Liver (tissue), 9 donors: Measurements from ENCODE around the gene GNG2. TPM values are rescaled to one million over a fixed set of nuclear protein-coding genes. Genes with fewer than 3 reads are reported as not detected.

Experiments used
- DNase-seq: peaks from one replicate; pipeline ENCODE4 v3.0.0-alpha.2; 2017; ENCODE audit warnings: low spot score
- H3K27ac ChIP-seq, 2 donors: one replicate each; pipeline ENCODE4 v1.7.0; 2013; ENCODE audit warnings: inconsistent platforms in 2 of 2, low read length in 2 of 2, control low read depth in 1 of 2, low read depth in 1 of 2, mild to moderate bottlenecking in 1 of 2
- H3K27me3 ChIP-seq, 4 donors: one replicate each; pipeline versions ENCODE4 v1.6.1 to v1.7.0; 2013; ENCODE audit warnings: low read length in 3 of 4, inconsistent platforms in 1 of 4, mild to moderate bottlenecking in 1 of 4, moderate library complexity in 1 of 4; ENCODE audit not compliant: control insufficient read depth in 4 of 4, insufficient read depth in 4 of 4
- H3K36me3 ChIP-seq, 4 donors: one replicate each; pipeline versions ENCODE4 v1.6.1 to v1.7.0; 2013; ENCODE audit warnings: low read length in 3 of 4, mild to moderate bottlenecking in 3 of 4, low read depth in 1 of 4, moderate library complexity in 1 of 4; ENCODE audit not compliant: control insufficient read depth in 4 of 4, insufficient read depth in 3 of 4
- H3K4me1 ChIP-seq, 4 donors: one replicate each; pipeline versions ENCODE4 v1.6.1 to v1.7.0; 2013; ENCODE audit warnings: low read length in 3 of 4, mild to moderate bottlenecking in 3 of 4, moderate library complexity in 1 of 4; ENCODE audit not compliant: control insufficient read depth in 4 of 4, insufficient read depth in 4 of 4
- H3K4me3 ChIP-seq, 3 donors: one replicate each; pipeline versions ENCODE4 v1.6.1 to v1.7.0; 2013; ENCODE audit warnings: low read length in 3 of 3, control low read depth in 1 of 3, low read depth in 1 of 3, mild to moderate bottlenecking in 1 of 3
- H3K9ac ChIP-seq, 2 donors: one replicate each; pipeline ENCODE4 v1.7.0; 2013; ENCODE audit warnings: low read length in 2 of 2, mild to moderate bottlenecking in 2 of 2, moderate library complexity in 2 of 2, control low read depth in 1 of 2, low read depth in 1 of 2
- H3K9me3 ChIP-seq, 4 donors: one replicate each; pipeline versions ENCODE4 v1.6.1 to v1.7.0; 2013; ENCODE audit warnings: low read length in 3 of 4; ENCODE audit not compliant: control insufficient read depth in 4 of 4
- EGR1 ChIP-seq, 2 donors: IDR thresholded peaks; 2 replicates each; pipeline ENCODE4 v1.6.1; 2016 to 2018; ENCODE audit warnings: antibody characterized with exemption in 2 of 2, low read depth in 2 of 2
- FOXA1 ChIP-seq: IDR thresholded peaks from 2 replicates; pipeline ENCODE4 v1.6.1; 2016; ENCODE audit warnings: antibody characterized with exemption
- FOXA2 ChIP-seq: IDR thresholded peaks from 2 replicates; pipeline ENCODE4 v1.6.1; 2016; ENCODE audit warnings: antibody characterized with exemption
- HNF4G ChIP-seq: IDR thresholded peaks from 2 replicates; pipeline ENCODE4 v1.6.1; 2016; ENCODE audit warnings: antibody characterized with exemption
- JUND ChIP-seq, 2 donors: IDR thresholded peaks; 2 replicates each; pipeline ENCODE4 v1.6.1; 2016; ENCODE audit warnings: antibody characterized with exemption in 2 of 2
- NR2F2 ChIP-seq: IDR thresholded peaks from 2 replicates; pipeline ENCODE4 v1.6.1; 2016; ENCODE audit warnings: antibody characterized with exemption
- RXRA ChIP-seq, 2 donors: IDR thresholded peaks; 2 replicates each; pipeline ENCODE4 v1.6.1; 2017 to 2018; ENCODE audit warnings: antibody characterized with exemption in 2 of 2, mild to moderate bottlenecking in 1 of 2
- SP1 ChIP-seq: IDR thresholded peaks from 2 replicates; pipeline ENCODE4 v1.6.1; 2018; ENCODE audit warnings: antibody characterized with exemption, mild to moderate bottlenecking
- TAF1 ChIP-seq: conservative IDR thresholded peaks from 2 replicates; pipeline ENCODE4 v1.6.1; 2016; ENCODE audit warnings: antibody characterized with exemption, mild to moderate bottlenecking
- YY1 ChIP-seq: IDR thresholded peaks from 2 replicates; pipeline ENCODE4 v1.6.1; 2016; ENCODE audit warnings: antibody characterized with exemption, mild to moderate bottlenecking
- WGBS: extraction: QIAGEN DNeasy Blood & Tissue Kit; methylation state at CpG from one replicate; pipeline ENCODE4 v1.1.7; 2013; 5-methylcytosine and 5-hydroxymethylcytosine counted together
- polyA plus RNA-seq, 2 donors: library from polyadenylated mRNA; stranded (reverse) in 1 of 2; unstranded in 1 of 2; fragments of 200-250 nt in 1 of 2; fragments of >200 nt in 1 of 2; fragmentation: Nextera tagmentation in 1 of 2; extraction: Ambion mirVana in 1 of 2; gene quantifications; one replicate each; pipeline versions ENCODE4 v1.2.1 to v1.2.3, GENCODE V29; 2013 to 2015
- total RNA-seq, 2 donors: library from RNA; depleted of rRNA; stranded (reverse); fragments of >200 nt; gene quantifications; one replicate each; pipeline ENCODE4 v1.2.3, GENCODE V29; 2014
- TF ChIP-seq, protein P1 (sequence below): IDR thresholded peaks from 2 replicates; pipeline ENCODE4 v1.6.1; 2016; ENCODE audit warnings: antibody characterized with exemption
- TF ChIP-seq, protein P2 (sequence below): IDR thresholded peaks from 2 replicates; pipeline ENCODE4 v1.6.1; 2016; ENCODE audit warnings: antibody characterized with exemption
- TF ChIP-seq, protein P3 (sequence below): IDR thresholded peaks from 2 replicates; pipeline ENCODE4 v1.6.1; 2016; ENCODE audit warnings: antibody characterized with exemption
- TF ChIP-seq, protein P4 (sequence below): fragments of 150-350 bp; IDR thresholded peaks from 2 replicates; pipeline ENCODE4 v1.5.1; 2017; ENCODE audit warnings: improper control_type of control experiment, low read depth, low read length; ENCODE audit not compliant: missing input control
- TF ChIP-seq, protein P5 (sequence below): IDR thresholded peaks from 2 replicates; pipeline ENCODE4 v1.6.1; 2016; ENCODE audit warnings: antibody characterized with exemption, mild to moderate bottlenecking
- donor health status: healthy.
- donor health status: healthy.
- donor health status: healthy.
- donor health status: healthy.
- donor health status: healthy.

GNG2 gene
- total and polyA plus RNA-seq, 4 donors, result 3.5 to 11.2 (median 4.4) TPM

DNA sequence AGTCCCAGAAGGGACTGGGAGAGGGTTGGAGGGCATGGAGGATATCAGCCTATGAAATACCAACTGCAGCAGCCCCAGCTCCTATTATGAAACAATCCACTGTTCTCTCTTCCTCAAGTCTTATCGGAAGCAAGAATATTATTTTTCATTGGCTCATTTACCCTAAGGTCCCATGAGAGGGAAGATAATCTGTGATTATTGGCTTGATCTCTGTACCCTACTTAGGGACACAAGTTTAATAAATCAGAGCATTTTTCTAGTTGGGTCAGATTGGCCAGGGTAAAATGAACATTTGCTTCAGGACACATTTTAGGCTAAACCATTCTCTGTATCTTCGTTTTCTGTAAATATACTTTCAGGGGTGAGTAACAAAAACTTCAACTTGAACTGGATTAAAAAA is 43.1 kb upstream of the GNG2 start:
- Histone ChIP-seq H3K36me3 (no peaks in the 10 kb centered on the region), H3K27ac (no peak overlapping the region), H3K27me3 (no peaks in the 10 kb centered on the region), H3K9me3 (no peaks in the 10 kb centered on the region), H3K4me1 (no peaks in the 10 kb centered on the region), H3K4me3 (no peak overlapping the region), H3K9ac (no peak overlapping the region)
- no peak for DNase-seq
- WGBS, result 75% methylated on average over 2 of the region's 2 CpGs
- TF ChIP-seq, protein P1, sequence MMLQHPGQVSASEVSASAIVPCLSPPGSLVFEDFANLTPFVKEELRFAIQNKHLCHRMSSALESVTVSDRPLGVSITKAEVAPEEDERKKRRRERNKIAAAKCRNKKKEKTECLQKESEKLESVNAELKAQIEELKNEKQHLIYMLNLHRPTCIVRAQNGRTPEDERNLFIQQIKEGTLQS, result no peak
- no peak for TF ChIP-seq TAF1
- TF ChIP-seq, protein P2, sequence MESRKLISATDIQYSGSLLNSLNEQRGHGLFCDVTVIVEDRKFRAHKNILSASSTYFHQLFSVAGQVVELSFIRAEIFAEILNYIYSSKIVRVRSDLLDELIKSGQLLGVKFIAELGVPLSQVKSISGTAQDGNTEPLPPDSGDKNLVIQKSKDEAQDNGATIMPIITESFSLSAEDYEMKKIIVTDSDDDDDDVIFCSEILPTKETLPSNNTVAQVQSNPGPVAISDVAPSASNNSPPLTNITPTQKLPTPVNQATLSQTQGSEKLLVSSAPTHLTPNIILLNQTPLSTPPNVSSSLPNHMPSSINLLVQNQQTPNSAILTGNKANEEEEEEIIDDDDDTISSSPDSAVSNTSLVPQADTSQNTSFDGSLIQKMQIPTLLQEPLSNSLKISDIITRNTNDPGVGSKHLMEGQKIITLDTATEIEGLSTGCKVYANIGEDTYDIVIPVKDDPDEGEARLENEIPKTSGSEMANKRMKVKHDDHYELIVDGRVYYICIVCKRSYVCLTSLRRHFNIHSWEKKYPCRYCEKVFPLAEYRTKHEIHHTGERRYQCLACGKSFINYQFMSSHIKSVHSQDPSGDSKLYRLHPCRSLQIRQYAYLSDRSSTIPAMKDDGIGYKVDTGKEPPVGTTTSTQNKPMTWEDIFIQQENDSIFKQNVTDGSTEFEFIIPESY, result no peak
- TF ChIP-seq NR2F2, result no peak

DNA sequence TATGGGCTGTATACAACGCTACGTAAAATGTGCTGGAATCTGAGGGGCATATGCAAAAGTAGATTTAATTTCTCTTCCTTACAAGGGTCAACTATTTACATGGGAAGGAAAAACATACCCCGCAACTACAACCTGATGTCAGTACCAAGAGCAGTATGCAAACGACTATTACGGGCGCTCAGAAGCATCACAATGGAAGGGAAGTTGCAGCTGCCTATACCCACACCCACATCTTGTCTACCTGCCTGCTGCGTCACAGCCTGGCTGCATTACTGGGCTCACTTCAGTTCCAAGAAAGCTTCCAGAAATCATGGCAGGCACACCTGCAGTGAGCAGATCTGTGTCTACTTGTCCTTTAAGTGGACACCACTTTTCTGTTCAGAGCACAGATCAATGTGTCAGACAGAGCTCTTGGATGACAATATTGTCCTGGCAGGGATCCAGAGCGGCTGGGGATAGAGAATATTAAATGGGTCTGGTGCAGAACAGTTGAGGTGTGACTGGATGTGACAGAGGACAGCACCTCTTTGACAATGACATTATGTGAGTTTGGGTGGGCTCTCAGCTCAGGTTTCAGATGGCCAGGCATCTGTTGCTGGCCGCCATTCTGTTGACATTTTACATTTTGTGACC is 41.5 kb upstream of the GNG2 start:
- TF ChIP-seq FOXA2 (no peak), RXRA (IDR thresholded peaks at IDR 0.05) (no peak), EGR1 (IDR thresholded peaks at IDR 0.05; ENCODE audit: low read depth in 2 of 2) (no peak), JUND (IDR thresholded peaks at IDR 0.05) (no peak), NR2F2 (no peak), TAF1 (no peak), SP1 (no peak), FOXA1 (no peak), YY1 (no peak), HNF4G (no peak)
- TF ChIP-seq, protein P3, sequence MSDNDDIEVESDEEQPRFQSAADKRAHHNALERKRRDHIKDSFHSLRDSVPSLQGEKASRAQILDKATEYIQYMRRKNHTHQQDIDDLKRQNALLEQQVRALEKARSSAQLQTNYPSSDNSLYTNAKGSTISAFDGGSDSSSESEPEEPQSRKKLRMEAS, result no peak
- TF ChIP-seq, protein P1, result no peak
- TF ChIP-seq, protein P4, sequence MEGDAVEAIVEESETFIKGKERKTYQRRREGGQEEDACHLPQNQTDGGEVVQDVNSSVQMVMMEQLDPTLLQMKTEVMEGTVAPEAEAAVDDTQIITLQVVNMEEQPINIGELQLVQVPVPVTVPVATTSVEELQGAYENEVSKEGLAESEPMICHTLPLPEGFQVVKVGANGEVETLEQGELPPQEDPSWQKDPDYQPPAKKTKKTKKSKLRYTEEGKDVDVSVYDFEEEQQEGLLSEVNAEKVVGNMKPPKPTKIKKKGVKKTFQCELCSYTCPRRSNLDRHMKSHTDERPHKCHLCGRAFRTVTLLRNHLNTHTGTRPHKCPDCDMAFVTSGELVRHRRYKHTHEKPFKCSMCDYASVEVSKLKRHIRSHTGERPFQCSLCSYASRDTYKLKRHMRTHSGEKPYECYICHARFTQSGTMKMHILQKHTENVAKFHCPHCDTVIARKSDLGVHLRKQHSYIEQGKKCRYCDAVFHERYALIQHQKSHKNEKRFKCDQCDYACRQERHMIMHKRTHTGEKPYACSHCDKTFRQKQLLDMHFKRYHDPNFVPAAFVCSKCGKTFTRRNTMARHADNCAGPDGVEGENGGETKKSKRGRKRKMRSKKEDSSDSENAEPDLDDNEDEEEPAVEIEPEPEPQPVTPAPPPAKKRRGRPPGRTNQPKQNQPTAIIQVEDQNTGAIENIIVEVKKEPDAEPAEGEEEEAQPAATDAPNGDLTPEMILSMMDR, result no peak
- TF ChIP-seq, protein P5, sequence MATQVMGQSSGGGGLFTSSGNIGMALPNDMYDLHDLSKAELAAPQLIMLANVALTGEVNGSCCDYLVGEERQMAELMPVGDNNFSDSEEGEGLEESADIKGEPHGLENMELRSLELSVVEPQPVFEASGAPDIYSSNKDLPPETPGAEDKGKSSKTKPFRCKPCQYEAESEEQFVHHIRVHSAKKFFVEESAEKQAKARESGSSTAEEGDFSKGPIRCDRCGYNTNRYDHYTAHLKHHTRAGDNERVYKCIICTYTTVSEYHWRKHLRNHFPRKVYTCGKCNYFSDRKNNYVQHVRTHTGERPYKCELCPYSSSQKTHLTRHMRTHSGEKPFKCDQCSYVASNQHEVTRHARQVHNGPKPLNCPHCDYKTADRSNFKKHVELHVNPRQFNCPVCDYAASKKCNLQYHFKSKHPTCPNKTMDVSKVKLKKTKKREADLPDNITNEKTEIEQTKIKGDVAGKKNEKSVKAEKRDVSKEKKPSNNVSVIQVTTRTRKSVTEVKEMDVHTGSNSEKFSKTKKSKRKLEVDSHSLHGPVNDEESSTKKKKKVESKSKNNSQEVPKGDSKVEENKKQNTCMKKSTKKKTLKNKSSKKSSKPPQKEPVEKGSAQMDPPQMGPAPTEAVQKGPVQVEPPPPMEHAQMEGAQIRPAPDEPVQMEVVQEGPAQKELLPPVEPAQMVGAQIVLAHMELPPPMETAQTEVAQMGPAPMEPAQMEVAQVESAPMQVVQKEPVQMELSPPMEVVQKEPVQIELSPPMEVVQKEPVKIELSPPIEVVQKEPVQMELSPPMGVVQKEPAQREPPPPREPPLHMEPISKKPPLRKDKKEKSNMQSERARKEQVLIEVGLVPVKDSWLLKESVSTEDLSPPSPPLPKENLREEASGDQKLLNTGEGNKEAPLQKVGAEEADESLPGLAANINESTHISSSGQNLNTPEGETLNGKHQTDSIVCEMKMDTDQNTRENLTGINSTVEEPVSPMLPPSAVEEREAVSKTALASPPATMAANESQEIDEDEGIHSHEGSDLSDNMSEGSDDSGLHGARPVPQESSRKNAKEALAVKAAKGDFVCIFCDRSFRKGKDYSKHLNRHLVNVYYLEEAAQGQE, result no peak
- TF ChIP-seq, protein P2, result no peak
- Histone ChIP-seq H3K36me3 (no peaks in the 10 kb centered on the region), H3K27me3 (no peaks in the 10 kb centered on the region), H3K4me1 (no peaks in the 10 kb centered on the region), H3K4me3 (no peak overlapping the region), H3K27ac (no peak overlapping the region), H3K9ac (no peak overlapping the region), H3K9me3 (no peaks in the 10 kb centered on the region)
- 86% methylated on average over 9 of the region's 9 CpGs for WGBS
- no peak for DNase-seq
